Activated CD8-positive, alpha-beta memory T cell treated with anti-CD3 and anti-CD28 coated beads for 1 hour (primary cell): ENCODE data around the gene AMBRA1.

ENCODE experiments used
- DNase-seq, 2 donors: peaks; one replicate each; pipeline ENCODE4 v3.0.0-alpha.2; 2020; ENCODE audit warnings: low read depth in 1 of 2; ENCODE audit errors: extremely low read depth in 1 of 2

Gene AMBRA1

DNA sequence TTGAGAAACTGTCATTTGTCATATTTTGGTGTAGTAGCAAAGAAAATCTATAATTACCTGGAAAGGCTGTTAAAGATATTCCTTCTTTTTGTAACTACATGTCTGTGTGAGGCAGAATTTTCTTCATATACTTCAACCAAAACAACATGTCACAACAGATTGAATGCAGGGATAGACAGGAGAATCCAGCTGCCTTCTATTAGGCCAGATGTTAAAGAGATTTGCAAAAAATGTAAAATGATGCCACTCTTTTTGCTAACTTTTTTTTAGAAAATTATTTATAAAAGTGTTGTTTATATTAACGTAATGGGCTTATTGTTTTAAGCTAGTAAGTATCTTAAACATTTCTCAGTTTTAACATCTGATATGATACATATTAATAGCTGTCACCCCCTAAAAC lies 233.9 kb downstream of the AMBRA1 start:
- DNase-seq, result no peak

- no peak for DNase-seq
These were observed 236.3 kb downstream of the AMBRA1 start for GRCh38 chr11:46357483-46357936.

GRCh38 chr11:46356924-46357482 lies 236.8 kb downstream of the AMBRA1 start:
- DNase-seq, result no peak

- DNase-seq, result no peak
These were observed 240.1 kb downstream of the AMBRA1 start for GRCh38 chr11:46353698-46354097.

DNA sequence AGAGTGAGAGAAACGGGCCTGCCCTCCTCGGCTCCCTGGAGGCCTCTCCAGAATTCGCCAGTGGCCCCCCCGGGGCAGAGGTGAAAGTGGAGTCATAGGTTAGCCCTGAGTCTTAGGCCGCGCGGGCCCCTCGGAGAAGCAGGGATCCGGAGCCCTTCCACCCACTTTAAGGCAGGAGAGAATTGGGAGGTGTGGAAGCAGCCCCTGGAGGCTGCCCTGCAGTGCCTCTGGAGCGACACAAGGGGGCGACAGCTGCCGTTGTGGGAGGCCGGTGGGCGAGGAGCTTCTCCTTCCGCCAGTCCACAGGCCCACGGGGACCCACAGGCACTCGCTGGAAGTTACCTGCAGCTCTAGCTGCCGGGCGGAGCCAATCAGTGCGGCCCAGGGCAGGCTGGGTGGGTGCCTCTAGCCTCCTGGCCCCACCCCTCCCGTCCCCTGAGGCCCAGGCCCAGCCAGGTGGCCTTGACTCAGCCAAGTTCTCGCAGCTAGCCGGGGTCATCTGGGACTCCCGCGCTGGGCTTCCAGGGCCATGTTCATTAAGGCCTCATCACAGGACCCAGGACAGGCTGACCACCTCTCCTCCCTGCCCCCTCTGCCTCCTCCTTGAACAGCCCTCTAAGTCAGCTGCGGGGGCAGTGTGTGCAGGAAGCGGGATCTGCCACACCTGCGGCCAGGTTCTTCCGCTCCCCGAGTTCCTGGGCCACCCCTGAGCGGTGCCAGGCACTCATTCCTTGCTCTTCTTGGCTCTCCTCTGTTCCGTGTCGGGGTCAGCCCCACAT lies 241.6 kb downstream of the AMBRA1 start:
- peak; percentile 61 to 65 for DNase-seq

GRCh38 chr11:46351606-46352005 lies 242.2 kb downstream of the AMBRA1 start:
- no peak for DNase-seq

DNA sequence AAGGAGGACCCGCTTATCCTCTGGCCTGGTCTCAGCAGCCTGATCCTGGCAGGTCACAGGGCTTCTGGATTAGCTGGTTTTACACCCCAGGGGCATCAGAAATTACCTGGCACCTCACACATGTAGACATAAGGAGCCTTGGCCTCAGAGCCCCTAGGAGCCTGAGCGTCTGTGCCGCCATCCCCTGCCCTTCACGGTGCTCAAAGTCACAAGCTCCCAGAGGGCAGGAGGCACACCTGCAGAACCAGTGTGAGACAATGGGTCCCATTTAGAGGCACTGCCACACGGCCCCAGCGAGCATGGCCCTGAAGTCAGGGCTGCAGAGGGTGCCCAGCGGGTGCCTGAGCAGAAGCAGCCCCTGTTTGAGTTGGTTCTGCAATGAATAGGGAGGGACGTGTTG lies 242.7 kb downstream of the AMBRA1 start:
- DNase-seq, result no peak

DNA sequence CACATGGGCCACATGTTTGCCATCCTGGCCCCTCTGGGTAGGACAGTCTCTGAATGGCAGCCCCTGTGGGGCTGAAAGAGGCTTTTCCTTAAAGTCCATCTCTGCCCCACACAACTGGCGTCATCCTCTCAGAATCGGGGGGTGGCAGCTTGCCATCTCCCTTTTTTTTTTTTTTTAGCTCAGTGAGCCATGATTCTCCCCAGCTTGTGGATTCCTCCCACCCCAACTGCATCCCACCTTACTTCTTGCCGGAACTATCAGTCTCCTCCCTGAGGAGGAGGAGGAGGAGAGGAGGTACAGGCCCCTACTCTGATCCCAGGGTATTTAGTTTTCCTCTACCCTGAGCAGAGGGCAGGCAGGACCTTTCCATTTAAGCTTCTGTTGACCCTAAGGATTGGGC lies 243.1 kb downstream of the AMBRA1 start:
- no peak for DNase-seq

GRCh38 chr11:46348566-46349401 lies 245.0 kb downstream of the AMBRA1 start:
- peak in 1 of 2 donors; percentile 42 for DNase-seq

GRCh38 chr11:46347637-46348311 lies 246.0 kb downstream of the AMBRA1 start:
- DNase-seq, result no peak

DNA sequence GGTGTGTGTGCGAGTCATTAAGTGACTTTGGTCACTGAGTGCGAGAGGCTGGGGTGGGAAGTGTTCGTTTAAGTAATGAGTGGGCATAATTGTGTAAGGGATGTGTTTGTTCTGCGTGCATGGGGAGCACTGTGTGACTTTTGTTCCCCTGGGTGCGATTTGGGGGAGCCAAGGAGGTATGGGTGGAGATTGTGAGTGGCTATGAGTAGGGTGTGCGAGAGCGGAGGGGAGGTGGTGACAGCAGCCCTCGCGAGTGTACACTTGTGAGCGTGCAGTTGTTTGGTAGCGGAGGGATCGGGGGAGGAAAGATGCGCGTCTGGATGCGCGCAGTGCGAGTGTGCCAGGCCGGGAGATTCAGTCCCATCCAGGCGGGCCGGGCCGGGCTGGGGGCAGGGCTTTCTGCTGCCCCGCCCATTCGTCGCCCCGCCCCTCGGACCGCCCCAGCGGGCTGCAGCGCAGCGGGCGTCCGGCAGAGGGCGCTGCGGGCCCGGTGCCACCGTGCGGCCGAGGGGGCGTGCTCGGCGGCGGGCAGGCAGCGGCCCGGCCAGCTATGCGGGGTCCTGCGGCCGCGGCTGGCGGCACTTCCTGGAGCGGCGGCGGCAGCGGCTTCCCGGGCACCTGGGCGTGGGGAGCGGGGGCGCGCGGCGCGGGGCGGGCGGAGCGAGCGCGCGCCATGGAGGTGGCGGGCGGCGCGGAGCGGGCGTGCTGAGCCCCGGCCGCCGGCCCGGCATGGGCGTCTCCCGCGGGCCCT lies 246.8 kb downstream of the AMBRA1 start, which contains the start of gene DGKZ:
TSS of gene DGKZ (plus strand) at position 578 of the 751 bp plus-strand sequence. CDS start 197 bp downstream, outside the sequence.
- DNase-seq, result peak; percentile 59 to 86
